Liver (tissue), 3 donors: ENCODE results near the gene TYMS.

Source experiments
- CTCF ChIP-seq: fragments of 150-350 bp; IDR thresholded peaks from 2 replicates; pipeline ENCODE4 v1.5.1; 2017; ENCODE audit warnings: improper control_type of control experiment, low read depth, low read length; ENCODE audit not compliant: missing input control
- GABPA ChIP-seq, 2 donors: IDR thresholded peaks in 1 of 2; conservative IDR thresholded peaks in 1 of 2; 2 replicates each; pipeline ENCODE4 v1.6.1; 2016; ENCODE audit warnings: antibody characterized with exemption in 2 of 2, mild to moderate bottlenecking in 1 of 2, moderate library complexity in 1 of 2
- HNF4A ChIP-seq, 2 donors: conservative IDR thresholded peaks; 2 replicates each; pipeline ENCODE4 v1.6.1; 2016; ENCODE audit warnings: antibody characterized with exemption in 2 of 2, mild to moderate bottlenecking in 2 of 2
- TAF1 ChIP-seq: conservative IDR thresholded peaks from 2 replicates; pipeline ENCODE4 v1.6.1; 2016; ENCODE audit warnings: antibody characterized with exemption, mild to moderate bottlenecking
- donor health status: healthy.
- donor health status: healthy.

DNA sequence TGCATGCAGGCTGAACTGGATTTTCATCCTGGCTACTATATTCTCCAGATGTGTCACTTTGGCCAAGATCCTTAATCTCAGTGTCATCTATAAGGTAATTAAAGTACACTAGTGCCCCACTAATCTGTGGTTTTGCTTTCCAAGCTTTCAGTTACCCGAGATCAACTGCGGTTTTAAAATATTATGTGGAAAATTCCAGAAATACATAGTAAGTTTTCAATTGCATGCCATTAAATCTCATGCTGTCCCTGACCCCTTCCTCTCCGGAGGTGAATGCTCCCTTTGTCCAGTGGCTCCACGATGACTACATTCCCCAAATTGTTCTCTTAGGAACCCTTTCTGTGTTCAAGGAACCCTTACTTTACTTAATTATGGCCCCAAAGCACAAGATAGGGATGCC is 5.3 kb upstream of the TYMS start:
- TF ChIP-seq HNF4A (conservative IDR thresholded peaks at IDR 0.05) (no peak), TAF1 (no peak), CTCF (no peak), GABPA (IDR thresholded peaks at IDR 0.05 in 1 of 2, conservative IDR thresholded peaks at IDR 0.05 in 1 of 2) (no peak)
